Measurements from ENCODE around the gene ZNF770.
"Not testable (repeated sequence)": the region's sequence is repeated elsewhere in the genome, so short reads cannot be mapped to it uniquely, and the experiment has no call there.

Gene ZNF770

GRCh38 chr15:34941831-34942230, 46.3 kb downstream of the ZNF770 start:
- 71% methylated on average over 1 of the region's 3 CpGs for WGBS (ENCODE audit: insufficient coverage)
- peak in 2 of 3 donors; percentile 18 to 48 for DNase-seq
- H3K4me3 ChIP-seq (ENCODE audit: control insufficient read depth in 1 of 7, extremely low read depth in 1 of 7, insufficient read depth in 4 of 7, low read depth in 2 of 7, low read length in 6 of 7): no peak overlapping the region
- H3K9me3 ChIP-seq (ENCODE audit: control extremely low read depth in 1 of 5, control insufficient read depth in 4 of 5, insufficient read depth in 2 of 5, low read depth in 1 of 5, low read length in 4 of 5): no peaks in the 10 kb centered on the region
- ChIA-PET POLR2A (no interaction called here), CTCF (no interaction called here)
- no peaks in the 10 kb centered on the region for H3K27me3 ChIP-seq (replicated peaks in 2 of 5; ENCODE audit: control insufficient read depth in 4 of 5, insufficient read depth in 5 of 5, low read length in 4 of 5)
- H3K36me3 ChIP-seq (ENCODE audit: control insufficient read depth in 4 of 4, insufficient read depth in 4 of 4, low read length in 3 of 4): peaks cover 12 to 69% (median 29%) of the 10 kb centered on the region in 4 experiments
- no peak overlapping the region for H3K27ac ChIP-seq (ENCODE audit: insufficient read depth in 1 of 2, low read depth in 1 of 2, low read length in 2 of 2, poor library complexity in 1 of 2, severe bottlenecking in 2 of 2)
- no peaks in the 10 kb centered on the region for H3K4me1 ChIP-seq (ENCODE audit: control extremely low read depth in 1 of 4, control insufficient read depth in 4 of 4, insufficient read depth in 4 of 4, low read length in 3 of 4)

GRCh38 chr15:34941185-34941698, 46.8 kb downstream of the ZNF770 start:
- H3K36me3 ChIP-seq (ENCODE audit: control insufficient read depth in 4 of 4, insufficient read depth in 4 of 4, low read length in 3 of 4): peaks cover 12 to 72% (median 30%) of the 10 kb centered on the region in 4 experiments
- CTCF ChIA-PET: no interaction called here
- DNase-seq: no peak
- H3K4me1 ChIP-seq (ENCODE audit: control extremely low read depth in 1 of 4, control insufficient read depth in 4 of 4, insufficient read depth in 4 of 4, low read length in 3 of 4): no peaks in the 10 kb centered on the region
- POLR2A ChIA-PET: no interaction called here
- no peaks in the 10 kb centered on the region for H3K9me3 ChIP-seq (ENCODE audit: control extremely low read depth in 1 of 5, control insufficient read depth in 4 of 5, insufficient read depth in 2 of 5, low read depth in 1 of 5, low read length in 4 of 5)
- no peak overlapping the region for H3K4me3 ChIP-seq (ENCODE audit: control insufficient read depth in 1 of 7, extremely low read depth in 1 of 7, insufficient read depth in 4 of 7, low read depth in 2 of 7, low read length in 6 of 7)
- H3K27me3 ChIP-seq (replicated peaks in 2 of 5; ENCODE audit: control insufficient read depth in 4 of 5, insufficient read depth in 5 of 5, low read length in 4 of 5): no peaks in the 10 kb centered on the region
- WGBS (ENCODE audit: insufficient coverage): no CpG with 5 or more reads among the region's 2 CpGs
- no peak overlapping the region for H3K27ac ChIP-seq (ENCODE audit: insufficient read depth in 1 of 2, low read depth in 1 of 2, low read length in 2 of 2, poor library complexity in 1 of 2, severe bottlenecking in 2 of 2)

GRCh38 chr15:34933432-34933975, 54.6 kb downstream of the ZNF770 start:
- 93% methylated on average over 3 of the region's 3 CpGs for WGBS (ENCODE audit: insufficient coverage)
- no peaks in the 10 kb centered on the region for H3K4me1 ChIP-seq (ENCODE audit: control extremely low read depth in 1 of 4, control insufficient read depth in 4 of 4, insufficient read depth in 4 of 4, low read length in 3 of 4)
- peaks cover 0 to 5% (median 0%) of the 10 kb centered on the region in 5 experiments for H3K9me3 ChIP-seq (ENCODE audit: control extremely low read depth in 1 of 5, control insufficient read depth in 4 of 5, insufficient read depth in 2 of 5, low read depth in 1 of 5, low read length in 4 of 5)
- ChIA-PET POLR2A (no interaction called here), CTCF (interaction anchor here (0.7 to 0.9 kb wide), 2 partner anchors 13 to 71 kb away, joined by 3 to 4 read pairs; no protein-coding TSS in a partner anchor)
- H3K27ac ChIP-seq (ENCODE audit: insufficient read depth in 1 of 2, low read depth in 1 of 2, low read length in 2 of 2, poor library complexity in 1 of 2, severe bottlenecking in 2 of 2): no peak overlapping the region
- no peak overlapping the region for H3K4me3 ChIP-seq (ENCODE audit: control insufficient read depth in 1 of 7, extremely low read depth in 1 of 7, insufficient read depth in 4 of 7, low read depth in 2 of 7, low read length in 6 of 7)
- H3K36me3 ChIP-seq (ENCODE audit: control insufficient read depth in 4 of 4, insufficient read depth in 4 of 4, low read length in 3 of 4): peaks cover 20 to 75% (median 39%) of the 10 kb centered on the region in 4 experiments
- DNase-seq: no peak
- H3K27me3 ChIP-seq (replicated peaks in 2 of 5; ENCODE audit: control insufficient read depth in 4 of 5, insufficient read depth in 5 of 5, low read length in 4 of 5): no peaks in the 10 kb centered on the region

GRCh38 chr15:34928349-34928748, 59.7 kb downstream of the ZNF770 start:
- H3K4me3 ChIP-seq (ENCODE audit: control insufficient read depth in 1 of 7, extremely low read depth in 1 of 7, insufficient read depth in 4 of 7, low read depth in 2 of 7, low read length in 6 of 7); H3K27ac ChIP-seq (ENCODE audit: insufficient read depth in 1 of 2, low read depth in 1 of 2, low read length in 2 of 2, poor library complexity in 1 of 2, severe bottlenecking in 2 of 2); H3K27me3 ChIP-seq (replicated peaks in 2 of 5; ENCODE audit: control insufficient read depth in 4 of 5, insufficient read depth in 5 of 5, low read length in 4 of 5); H3K4me1 ChIP-seq (ENCODE audit: control extremely low read depth in 1 of 4, control insufficient read depth in 4 of 4, insufficient read depth in 4 of 4, low read length in 3 of 4); DNase-seq; POLR2A ChIA-PET; CTCF ChIA-PET; H3K9me3 ChIP-seq (ENCODE audit: control extremely low read depth in 1 of 5, control insufficient read depth in 4 of 5, insufficient read depth in 2 of 5, low read depth in 1 of 5, low read length in 4 of 5): not testable (repeated sequence)
- 100% methylated on average over 1 of the region's 6 CpGs for WGBS (ENCODE audit: insufficient coverage)
- H3K36me3 ChIP-seq (ENCODE audit: control insufficient read depth in 4 of 4, insufficient read depth in 4 of 4, low read length in 3 of 4): peaks cover 24 to 58% (median 42%) of the 10 kb centered on the region in 4 experiments

Data from common myeloid progenitor, CD34-positive (primary cell).